Progenitor cell of endocrine pancreas (in vitro differentiated cells): ENCODE results near the gene DTX4. TPM values are rescaled to one million over a fixed set of nuclear protein-coding genes. Genes with fewer than 3 reads are reported as not detected.

ENCODE experiments used
- DNase-seq: peaks from one replicate; pipeline ENCODE4 v3.0.0; 2021; ENCODE audit warnings: low spot score; ENCODE audit not compliant: unreplicated experiment
- H3K27ac Mint-ChIP-seq: 2 replicates; pipeline ENCODE4 v1.8.0; 2021; ENCODE audit warnings: mild to moderate bottlenecking, moderate library complexity, mixed read lengths
- H3K27me3 Mint-ChIP-seq: 2 replicates; pipeline ENCODE4 v1.8.0; 2021; ENCODE audit warnings: mixed read lengths
- H3K36me3 Mint-ChIP-seq: 2 replicates; pipeline ENCODE4 v1.8.0; 2022; ENCODE audit warnings: mixed read lengths; ENCODE audit not compliant: insufficient read depth
- H3K4me1 Mint-ChIP-seq: 2 replicates; pipeline ENCODE4 v1.8.0; 2021; ENCODE audit warnings: low read depth, mixed read lengths
- H3K4me3 Mint-ChIP-seq: 2 replicates; pipeline ENCODE4 v1.8.0; 2021; ENCODE audit warnings: low read depth, mild to moderate bottlenecking, moderate library complexity, mixed read lengths
- H3K9me3 Mint-ChIP-seq: 2 replicates; pipeline ENCODE4 v1.8.0; 2021; ENCODE audit warnings: low read depth, mixed read lengths
- total RNA-seq: library from RNA; stranded (reverse); gene quantifications from 2 replicates; pipeline ENCODE4 v1.2.1, GENCODE V29; 2021
- TF ChIP-seq, protein P1 (sequence below): fragments of 200-600 bp; sonication (generic); IDR thresholded peaks from one replicate; pipeline ENCODE4 v1.5.0; 2021; ENCODE audit warnings: antibody characterized with exemption, mild to moderate bottlenecking; ENCODE audit not compliant: unreplicated experiment

DTX4 gene
- total RNA-seq, 1 donor from 2014 or later, result 61.6 TPM

DNA sequence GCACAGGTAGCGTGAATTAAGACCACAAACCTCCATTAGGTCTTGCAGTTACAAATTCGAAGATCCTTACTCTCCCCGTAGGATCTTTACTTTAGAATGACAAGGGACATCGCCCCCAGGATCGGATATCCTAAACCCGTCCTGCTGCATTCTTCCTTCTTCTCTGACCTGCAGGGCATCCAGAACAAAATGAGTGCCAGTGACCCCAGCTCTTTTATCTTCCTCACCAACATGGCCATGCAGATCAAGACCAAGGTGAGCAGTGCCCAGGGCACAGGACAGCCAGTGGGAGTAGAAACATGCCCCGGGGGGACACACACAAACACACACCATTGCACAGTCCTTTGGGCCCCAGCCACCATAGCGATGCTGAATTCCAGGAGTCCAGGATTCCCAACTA lies 83.3 kb downstream of the DTX4 start:
- Mint-ChIP-seq H3K9me3 (no peaks in the 10 kb centered on the region), H3K4me1 (peaks cover 1% of the 10 kb centered on the region), H3K27me3 (no peaks in the 10 kb centered on the region), H3K27ac (no peak overlapping the region), H3K4me3 (no peak overlapping the region), H3K36me3 (no peaks in the 10 kb centered on the region)
- DNase-seq, result no peak
- TF ChIP-seq, protein P1, sequence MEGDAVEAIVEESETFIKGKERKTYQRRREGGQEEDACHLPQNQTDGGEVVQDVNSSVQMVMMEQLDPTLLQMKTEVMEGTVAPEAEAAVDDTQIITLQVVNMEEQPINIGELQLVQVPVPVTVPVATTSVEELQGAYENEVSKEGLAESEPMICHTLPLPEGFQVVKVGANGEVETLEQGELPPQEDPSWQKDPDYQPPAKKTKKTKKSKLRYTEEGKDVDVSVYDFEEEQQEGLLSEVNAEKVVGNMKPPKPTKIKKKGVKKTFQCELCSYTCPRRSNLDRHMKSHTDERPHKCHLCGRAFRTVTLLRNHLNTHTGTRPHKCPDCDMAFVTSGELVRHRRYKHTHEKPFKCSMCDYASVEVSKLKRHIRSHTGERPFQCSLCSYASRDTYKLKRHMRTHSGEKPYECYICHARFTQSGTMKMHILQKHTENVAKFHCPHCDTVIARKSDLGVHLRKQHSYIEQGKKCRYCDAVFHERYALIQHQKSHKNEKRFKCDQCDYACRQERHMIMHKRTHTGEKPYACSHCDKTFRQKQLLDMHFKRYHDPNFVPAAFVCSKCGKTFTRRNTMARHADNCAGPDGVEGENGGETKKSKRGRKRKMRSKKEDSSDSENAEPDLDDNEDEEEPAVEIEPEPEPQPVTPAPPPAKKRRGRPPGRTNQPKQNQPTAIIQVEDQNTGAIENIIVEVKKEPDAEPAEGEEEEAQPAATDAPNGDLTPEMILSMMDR, result no peak

Other genes with a start within 250 kb of the DTX4 start
- 23.6 and 25.3 TPM in 2 replicates for gene GLYATL1, start 232.6 kb upstream of the DTX4 start, total RNA-seq
- not detected in 2 replicates for gene GLYATL1B, start 85.8 kb upstream of the DTX4 start, total RNA-seq
- 13.8 and 14.7 TPM in 2 replicates for gene FAM111B, start 64.9 kb upstream of the DTX4 start, total RNA-seq
- 53.2 and 56.9 TPM in 2 replicates for gene FAM111A, start 29.3 kb upstream of the DTX4 start, total RNA-seq
- not detected in 2 replicates for gene MPEG1, start 40.8 kb downstream of the DTX4 start, total RNA-seq
- not detected in 2 replicates for gene OR5AN1, start 186.8 kb downstream of the DTX4 start, total RNA-seq